Measurements from ENCODE around the gene CCDC50. TPM values are rescaled to one million over a fixed set of nuclear protein-coding genes. Genes with fewer than 3 reads are reported as not detected.

Gene CCDC50
- total RNA-seq, 3 donors from 2014 or later: 86.9 to 101 (median 93.4) TPM

- intact Hi-C loops (cut with DNase I; ENCODE audit: low total_unique reads): no loop called here
- H3K4me3 ChIP-seq: no peak overlapping the region
- H3K27ac ChIP-seq: no peak overlapping the region
- no peaks in the 10 kb centered on the region for H3K9me3 ChIP-seq
- H3K4me1 ChIP-seq: no peaks in the 10 kb centered on the region
- no peaks in the 10 kb centered on the region for H3K36me3 ChIP-seq
- no peaks in the 10 kb centered on the region for H3K27me3 ChIP-seq
- DNase-seq (ENCODE audit: low spot score in 2 of 2): no peak
- TF ChIP-seq POLR2A (IDR thresholded peaks at IDR 0.05): no peak
- TF ChIP-seq POLR2AphosphoS5 (IDR thresholded peaks at IDR 0.05): no peak
- no peak for TF ChIP-seq CTCF (IDR thresholded peaks at IDR 0.05)
These were observed 28.8 kb upstream of the CCDC50 start for GRCh38 chr3:191300422-191300821.

- Histone ChIP-seq H3K27me3 (no peaks in the 10 kb centered on the region), H3K27ac (no peak overlapping the region), H3K4me1 (no peaks in the 10 kb centered on the region), H3K9me3 (no peaks in the 10 kb centered on the region), H3K36me3 (no peaks in the 10 kb centered on the region), H3K4me3 (no peak overlapping the region)
- intact Hi-C loops (cut with DNase I; ENCODE audit: low total_unique reads): no loop called here
- TF ChIP-seq POLR2AphosphoS5 (IDR thresholded peaks at IDR 0.05) (no peak), CTCF (IDR thresholded peaks at IDR 0.05) (no peak), POLR2A (IDR thresholded peaks at IDR 0.05) (no peak)
- no peak for DNase-seq (ENCODE audit: low spot score in 2 of 2)
These were observed 28.2 kb upstream of the CCDC50 start for GRCh38 chr3:191301017-191301416.

- DNase-seq (ENCODE audit: low spot score in 2 of 2): no peak
- Histone ChIP-seq H3K4me1 (no peaks in the 10 kb centered on the region), H3K27ac (no peak overlapping the region), H3K4me3 (no peak overlapping the region), H3K27me3 (no peaks in the 10 kb centered on the region), H3K36me3 (no peaks in the 10 kb centered on the region), H3K9me3 (no peaks in the 10 kb centered on the region)
- TF ChIP-seq POLR2A (IDR thresholded peaks at IDR 0.05) (no peak), CTCF (IDR thresholded peaks at IDR 0.05) (no peak), POLR2AphosphoS5 (IDR thresholded peaks at IDR 0.05) (no peak)
- intact Hi-C loops (cut with DNase I; ENCODE audit: low total_unique reads): no loop called here
These were observed 27.3 kb upstream of the CCDC50 start for GRCh38 chr3:191301782-191302411.

- no peaks in the 10 kb centered on the region for H3K9me3 ChIP-seq
- no peak overlapping the region for H3K4me3 ChIP-seq
- H3K27ac ChIP-seq: no peak overlapping the region
- no peaks in the 10 kb centered on the region for H3K27me3 ChIP-seq
- TF ChIP-seq POLR2A (IDR thresholded peaks at IDR 0.05) (no peak), POLR2AphosphoS5 (IDR thresholded peaks at IDR 0.05) (no peak), CTCF (IDR thresholded peaks at IDR 0.05) (no peak)
- H3K36me3 ChIP-seq: no peaks in the 10 kb centered on the region
- intact Hi-C loops (cut with DNase I; ENCODE audit: low total_unique reads): no loop called here
- no peak for DNase-seq (ENCODE audit: low spot score in 2 of 2)
- no peaks in the 10 kb centered on the region for H3K4me1 ChIP-seq
These were observed 26.7 kb upstream of the CCDC50 start for GRCh38 chr3:191302451-191302850.

GRCh38 chr3:191303596-191303995, 25.6 kb upstream of the CCDC50 start:
- H3K4me3 ChIP-seq: no peak overlapping the region
- H3K9me3 ChIP-seq: no peaks in the 10 kb centered on the region
- no peak overlapping the region for H3K27ac ChIP-seq
- DNase-seq (ENCODE audit: low spot score in 2 of 2): no peak
- H3K4me1 ChIP-seq: no peaks in the 10 kb centered on the region
- H3K27me3 ChIP-seq: no peaks in the 10 kb centered on the region
- no peak for TF ChIP-seq CTCF (IDR thresholded peaks at IDR 0.05)
- TF ChIP-seq POLR2A (IDR thresholded peaks at IDR 0.05): no peak
- no peak for TF ChIP-seq POLR2AphosphoS5 (IDR thresholded peaks at IDR 0.05)
- intact Hi-C loops (cut with DNase I; ENCODE audit: low total_unique reads): no loop called here
- no peaks in the 10 kb centered on the region for H3K36me3 ChIP-seq

Data from breast epithelium (tissue), 4 donors.